Measurements from ENCODE around the gene CCDC137.

CCDC137 gene

GRCh38 chr17:81680150-81680549 lies 13.6 kb downstream of the CCDC137 start:
- Histone ChIP-seq H3K4me2 (ENCODE audit: low read depth, low read length) (no peak overlapping the region), H3K27me3 (replicated peaks; ENCODE audit: insufficient read depth, low read length) (no peaks in the 10 kb centered on the region), H3K36me3 (replicated peaks; ENCODE audit: insufficient read depth, low read length) (no peaks in the 10 kb centered on the region), H3K4me3 (ENCODE audit: low read length) (no peak overlapping the region), H3K9ac (ENCODE audit: low read length) (no peak overlapping the region), H3K9me3 (replicated peaks; ENCODE audit: insufficient read depth, low read length) (no peaks in the 10 kb centered on the region), H3F3A (ENCODE audit: insufficient read depth, low read length) (no peaks in the 10 kb centered on the region), H3K9me2 (replicated peaks; ENCODE audit: insufficient read depth, low read length) (no peaks in the 10 kb centered on the region), H3K4me1 (ENCODE audit: low read length) (0 out of 2 replicates have a peak, but pooled peaks cover 9% of the 10 kb centered on the region), H2AFZ (ENCODE audit: low read length) (no peak overlapping the region), H3K79me2 (ENCODE audit: low read length) (peaks cover 34% of the 10 kb centered on the region), H3K27ac (ENCODE audit: low read length) (no peak overlapping the region), H4K20me1 (ENCODE audit: insufficient read depth, low read length) (no peaks in the 10 kb centered on the region)
- TF ChIP-seq EZH2 (optimal IDR thresholded peaks at IDR 0.05; ENCODE audit: low read depth, low read length) (no peak), CTCF (IDR thresholded peaks at IDR 0.05; ENCODE audit: low read length) (no peak), EZH2phosphoT487 (IDR thresholded peaks at IDR 0.05; ENCODE audit: low read length) (no peak)
- no peak for DNase-seq

- Histone ChIP-seq H3K27ac (ENCODE audit: low read length) (no peak overlapping the region), H3K36me3 (replicated peaks; ENCODE audit: insufficient read depth, low read length) (0 out of 2 replicates have a peak, but pooled peaks cover 7% of the 10 kb centered on the region), H3K4me3 (ENCODE audit: low read length) (no peak overlapping the region), H3F3A (ENCODE audit: insufficient read depth, low read length) (no peaks in the 10 kb centered on the region), H3K4me2 (ENCODE audit: low read depth, low read length) (no peak overlapping the region), H3K27me3 (replicated peaks; ENCODE audit: insufficient read depth, low read length) (no peaks in the 10 kb centered on the region), H3K9me2 (replicated peaks; ENCODE audit: insufficient read depth, low read length) (no peaks in the 10 kb centered on the region), H3K9ac (ENCODE audit: low read length) (no peak overlapping the region), H3K79me2 (ENCODE audit: low read length) (peaks cover 49% of the 10 kb centered on the region), H4K20me1 (ENCODE audit: insufficient read depth, low read length) (no peaks in the 10 kb centered on the region), H3K4me1 (ENCODE audit: low read length) (0 out of 2 replicates have a peak, but pooled peaks cover 16% of the 10 kb centered on the region), H3K9me3 (replicated peaks; ENCODE audit: insufficient read depth, low read length) (no peaks in the 10 kb centered on the region), H2AFZ (ENCODE audit: low read length) (no peak overlapping the region)
- TF ChIP-seq CTCF (IDR thresholded peaks at IDR 0.05; ENCODE audit: low read length) (no peak), EZH2 (optimal IDR thresholded peaks at IDR 0.05; ENCODE audit: low read depth, low read length) (no peak)
- no peak for DNase-seq
Measured at GRCh38 chr17:81681672-81682071, 15.1 kb downstream of the CCDC137 start.

- Histone ChIP-seq H3K27ac (ENCODE audit: low read length) (no peak overlapping the region), H3K9me3 (replicated peaks; ENCODE audit: insufficient read depth, low read length) (no peaks in the 10 kb centered on the region), H3K4me3 (ENCODE audit: low read length) (peak overlapping the region; percentile 94), H4K20me1 (ENCODE audit: insufficient read depth, low read length) (no peaks in the 10 kb centered on the region), H3K9me2 (replicated peaks; ENCODE audit: insufficient read depth, low read length) (no peaks in the 10 kb centered on the region), H3K4me2 (ENCODE audit: low read depth, low read length) (peak overlapping the region; percentile 96), H2AFZ (ENCODE audit: low read length) (peak overlapping the region; percentile 83; the same call in 1 of the 2 replicates), H3K36me3 (replicated peaks; ENCODE audit: insufficient read depth, low read length) (peaks cover 7% of the 10 kb centered on the region; the same call in 1 of the 2 replicates), H3K79me2 (ENCODE audit: low read length) (peaks cover 59% of the 10 kb centered on the region), H3K9ac (ENCODE audit: low read length) (peak overlapping the region; percentile 87), H3K27me3 (replicated peaks; ENCODE audit: insufficient read depth, low read length) (no peaks in the 10 kb centered on the region), H3F3A (ENCODE audit: insufficient read depth, low read length) (no peaks in the 10 kb centered on the region), H3K4me1 (ENCODE audit: low read length) (0 out of 2 replicates have a peak, but pooled peaks cover 16% of the 10 kb centered on the region)
- TF ChIP-seq EZH2phosphoT487 (IDR thresholded peaks at IDR 0.05; ENCODE audit: low read length) (no peak), EZH2 (optimal IDR thresholded peaks at IDR 0.05; ENCODE audit: low read depth, low read length) (no peak), CTCF (IDR thresholded peaks at IDR 0.05; ENCODE audit: low read length) (no peak)
- no peak for DNase-seq
Measured at GRCh38 chr17:81682565-81683207, 16.1 kb downstream of the CCDC137 start.
